Fibroblast of mammary gland (primary cell): ENCODE measurements around the gene PIP4K2A.
"Not testable (repeated sequence)": the region's sequence is repeated elsewhere in the genome, so short reads cannot be mapped to it uniquely, and the experiment has no call there.

Experiments
- DNase-seq: peaks from one replicate; pipeline ENCODE4 v3.0.0-alpha.2; 2010; ENCODE audit warnings: low read depth
- H3K4me3 ChIP-seq: 2 replicates; pipeline ENCODE4 v1.5.1; 2011; ENCODE audit warnings: low read depth, mild to moderate bottlenecking, low read length, moderate library complexity; ENCODE audit not compliant: control insufficient read depth
- TF ChIP-seq, protein P1 (sequence below): conservative IDR thresholded peaks from 2 replicates; pipeline ENCODE4 v1.5.1; 2011; ENCODE audit warnings: low read depth, low read length, inconsistent platforms; ENCODE audit not compliant: control insufficient read depth, insufficient read depth

The PIP4K2A gene

DNA sequence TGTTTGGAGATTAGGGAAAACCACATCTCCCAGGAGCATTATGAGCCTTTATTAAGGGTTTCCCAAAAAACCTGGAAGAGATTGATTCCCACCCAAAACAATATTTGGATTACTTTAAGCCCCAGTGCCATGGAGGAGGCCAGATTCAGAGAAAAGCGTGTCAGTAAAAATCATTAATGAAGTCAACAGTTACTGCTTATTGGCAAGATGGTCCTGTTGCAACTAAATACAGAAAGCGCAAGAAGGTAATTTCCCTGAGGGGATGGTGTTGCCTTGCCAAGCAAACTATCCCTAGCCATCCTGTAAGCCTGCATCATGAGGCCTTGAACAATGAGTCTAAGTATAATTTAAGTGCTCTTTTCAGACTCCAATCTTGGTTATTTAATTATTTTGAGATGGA is 212.5 kb downstream of the PIP4K2A start:
- TF ChIP-seq, protein P1, sequence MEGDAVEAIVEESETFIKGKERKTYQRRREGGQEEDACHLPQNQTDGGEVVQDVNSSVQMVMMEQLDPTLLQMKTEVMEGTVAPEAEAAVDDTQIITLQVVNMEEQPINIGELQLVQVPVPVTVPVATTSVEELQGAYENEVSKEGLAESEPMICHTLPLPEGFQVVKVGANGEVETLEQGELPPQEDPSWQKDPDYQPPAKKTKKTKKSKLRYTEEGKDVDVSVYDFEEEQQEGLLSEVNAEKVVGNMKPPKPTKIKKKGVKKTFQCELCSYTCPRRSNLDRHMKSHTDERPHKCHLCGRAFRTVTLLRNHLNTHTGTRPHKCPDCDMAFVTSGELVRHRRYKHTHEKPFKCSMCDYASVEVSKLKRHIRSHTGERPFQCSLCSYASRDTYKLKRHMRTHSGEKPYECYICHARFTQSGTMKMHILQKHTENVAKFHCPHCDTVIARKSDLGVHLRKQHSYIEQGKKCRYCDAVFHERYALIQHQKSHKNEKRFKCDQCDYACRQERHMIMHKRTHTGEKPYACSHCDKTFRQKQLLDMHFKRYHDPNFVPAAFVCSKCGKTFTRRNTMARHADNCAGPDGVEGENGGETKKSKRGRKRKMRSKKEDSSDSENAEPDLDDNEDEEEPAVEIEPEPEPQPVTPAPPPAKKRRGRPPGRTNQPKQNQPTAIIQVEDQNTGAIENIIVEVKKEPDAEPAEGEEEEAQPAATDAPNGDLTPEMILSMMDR: no peak
- DNase-seq: no peak
- no peak overlapping the region for H3K4me3 ChIP-seq

DNA sequence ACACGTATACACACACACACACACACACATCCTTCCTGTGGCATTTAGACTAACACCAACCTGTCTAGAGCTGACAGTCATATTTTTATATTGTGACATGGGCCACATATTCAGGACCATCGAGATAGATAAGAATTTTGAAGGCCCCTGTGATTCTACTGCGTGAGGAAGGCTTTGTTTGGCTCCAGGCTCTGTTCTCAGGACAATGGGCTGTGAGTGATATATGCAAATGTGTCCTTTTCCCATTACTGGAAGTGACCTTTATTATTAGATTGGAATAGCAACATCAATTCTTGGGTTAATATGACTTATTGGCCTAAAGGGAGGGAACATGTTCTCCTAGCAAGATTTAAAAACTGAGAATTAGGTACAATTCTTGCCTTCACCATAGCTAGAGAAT is 213.0 kb downstream of the PIP4K2A start:
- no peak overlapping the region for H3K4me3 ChIP-seq
- no peak for DNase-seq
- TF ChIP-seq, protein P1: no peak

DNA sequence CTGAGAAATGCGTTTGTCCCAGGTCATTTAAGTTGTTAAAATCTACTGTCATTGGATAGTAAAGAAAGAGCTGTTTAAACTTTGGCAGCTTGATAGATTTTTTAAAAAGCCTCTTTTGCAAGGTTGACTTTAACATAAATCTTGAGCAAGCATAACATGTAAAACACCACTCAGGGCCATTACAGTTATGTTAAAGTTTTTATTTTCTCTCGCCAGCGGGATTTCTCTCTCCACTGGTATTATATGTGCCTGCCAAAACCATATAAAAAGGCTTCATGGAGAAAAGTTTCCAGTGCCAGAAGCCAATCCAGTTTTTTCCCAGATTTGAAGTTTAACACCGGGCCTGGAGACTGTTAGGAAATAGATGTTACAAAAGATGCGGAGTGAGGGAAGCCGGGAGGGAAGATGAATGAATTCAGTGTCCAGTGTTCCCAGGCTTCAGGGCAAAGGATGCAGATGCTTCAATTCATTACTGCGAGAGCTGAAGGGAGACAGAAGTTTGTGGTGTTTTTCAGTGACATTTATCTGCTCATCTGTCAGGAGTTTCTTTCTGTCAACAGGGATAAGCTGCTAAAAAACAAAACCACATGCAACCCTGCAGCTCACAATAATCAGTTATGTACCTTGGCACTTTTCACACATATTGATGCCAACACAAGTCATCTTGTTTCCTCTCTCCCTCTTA is 213.6 kb downstream of the PIP4K2A start:
- H3K4me3 ChIP-seq: no peak overlapping the region
- no peak for DNase-seq
- TF ChIP-seq, protein P1: no peak

DNA sequence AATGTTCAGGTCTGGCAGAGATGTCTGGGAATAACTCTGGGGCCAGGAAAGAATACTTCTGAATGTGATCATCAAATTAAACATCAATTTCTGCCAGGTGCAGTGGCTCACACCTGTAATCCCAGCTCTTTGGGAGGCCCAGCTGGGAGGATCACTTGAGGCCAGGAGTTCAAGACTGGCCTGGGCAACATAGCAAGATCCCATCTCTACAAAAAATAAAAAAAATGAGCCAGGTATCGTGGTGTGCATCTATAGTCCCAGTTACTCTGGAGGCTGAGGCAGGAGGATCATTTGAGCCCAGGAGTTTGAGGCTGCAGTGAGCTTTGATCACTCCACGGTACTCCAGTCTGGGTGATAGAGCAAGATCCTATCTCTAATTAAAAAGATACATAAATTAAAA is 214.4 kb downstream of the PIP4K2A start:
- DNase-seq, H3K4me3 ChIP-seq: not testable (repeated sequence)

DNA sequence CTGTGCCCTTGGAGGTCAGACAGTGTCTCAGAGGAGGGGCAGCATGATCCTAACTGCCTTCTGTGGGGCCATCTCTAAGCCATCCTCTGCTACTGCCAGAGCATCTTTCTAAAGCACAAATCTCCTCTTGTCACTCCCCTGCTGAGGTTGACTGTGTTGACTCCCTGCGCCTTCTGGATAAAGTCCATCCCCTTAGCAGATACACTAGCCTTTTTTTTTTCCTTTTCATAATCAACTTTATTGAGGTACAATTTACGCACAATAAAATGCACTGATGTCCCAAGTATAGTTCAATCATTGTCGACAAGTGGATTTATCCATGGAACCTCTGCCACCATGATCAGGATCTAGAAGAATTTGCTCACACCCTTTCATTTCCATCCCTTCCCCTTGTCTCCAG is 219.0 kb downstream of the PIP4K2A start:
- TF ChIP-seq, protein P1: no peak
- no peak overlapping the region for H3K4me3 ChIP-seq
- no peak for DNase-seq

DNA sequence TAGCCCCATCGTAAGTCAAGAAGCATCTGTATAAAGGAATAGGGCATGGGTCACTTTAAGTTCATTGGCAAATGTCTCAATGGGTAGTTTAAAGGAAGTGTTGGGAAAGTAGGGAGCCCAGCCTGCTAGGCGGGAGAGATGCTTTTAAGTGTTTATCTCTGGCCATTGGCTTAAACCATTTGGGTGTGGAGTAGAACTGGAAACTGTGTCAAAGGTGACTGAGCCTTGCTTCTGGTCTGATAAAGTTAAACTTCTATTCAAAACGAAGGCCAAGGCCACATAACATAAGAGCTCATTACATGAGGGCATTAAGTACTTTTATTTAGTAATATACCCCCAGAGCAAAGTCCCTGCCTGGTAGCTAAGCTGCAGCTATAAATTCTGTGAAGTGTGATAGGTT is 220.4 kb downstream of the PIP4K2A start:
- H3K4me3 ChIP-seq: no peak overlapping the region
- no peak for DNase-seq
- TF ChIP-seq, protein P1: no peak

DNA sequence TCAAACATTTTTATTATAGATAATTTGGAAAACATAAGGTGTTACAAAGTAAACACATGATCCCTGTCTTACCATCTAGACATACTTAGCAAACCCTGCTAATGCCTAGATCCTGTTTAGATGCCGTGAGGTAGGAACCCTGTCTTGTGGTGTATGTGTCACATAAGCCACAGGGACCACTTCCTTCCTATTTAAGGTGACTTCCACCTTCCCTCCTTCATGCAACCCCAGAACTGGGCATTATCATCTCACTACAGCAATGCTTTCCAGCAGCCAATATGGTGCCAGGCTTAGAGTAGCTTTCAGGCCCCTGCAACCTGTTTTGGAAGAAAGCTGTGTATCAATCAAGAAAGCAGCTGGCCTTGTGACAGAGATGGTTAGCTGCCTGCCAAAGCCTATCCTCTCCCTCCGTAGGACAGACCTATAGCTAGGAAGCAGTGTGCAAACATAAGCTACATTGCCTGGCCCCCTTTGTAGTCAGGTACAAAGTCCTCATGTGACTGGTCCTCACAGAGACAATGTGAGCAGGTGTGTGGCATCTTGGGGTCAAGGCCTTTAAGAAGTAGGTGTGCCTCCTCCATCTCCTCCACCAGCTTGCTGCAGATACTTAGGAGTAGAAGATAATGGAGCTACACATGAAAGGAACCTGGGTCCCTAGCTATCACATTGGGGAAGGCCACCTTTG is 222.3 kb downstream of the PIP4K2A start:
- H3K4me3 ChIP-seq: no peak overlapping the region
- DNase-seq: no peak
- TF ChIP-seq, protein P1: no peak
